NCI-H748 treated with DMSO at 0.1 percent for 48 hours (cell line): ENCODE data around the gene WDFY1.

ENCODE experiments used
- DNase-seq: peaks from one replicate; lab custom pipeline; 2025; lab: John Stamatoyannopoulos, UW

WDFY1 gene

DNA sequence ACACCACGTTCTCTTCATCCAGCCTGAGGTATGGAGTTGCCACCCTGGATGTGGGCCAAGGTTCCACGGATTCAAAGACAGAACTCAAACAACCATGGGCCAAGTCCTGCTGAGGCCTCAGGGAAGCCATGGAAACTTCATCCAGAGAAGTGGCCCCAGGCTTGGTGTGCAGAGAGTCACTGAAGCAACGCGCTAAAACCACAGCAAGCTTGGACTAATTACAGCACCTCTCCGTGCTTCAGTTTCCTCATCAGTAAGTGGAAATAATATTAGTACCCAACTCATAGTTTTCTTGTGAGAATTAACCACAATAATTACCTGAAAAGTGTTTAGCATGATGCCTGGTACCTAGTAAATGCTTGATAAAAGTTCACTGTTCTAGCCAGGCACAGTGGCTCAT is 88.6 kb downstream of the WDFY1 start:
- no peak for DNase-seq

DNA sequence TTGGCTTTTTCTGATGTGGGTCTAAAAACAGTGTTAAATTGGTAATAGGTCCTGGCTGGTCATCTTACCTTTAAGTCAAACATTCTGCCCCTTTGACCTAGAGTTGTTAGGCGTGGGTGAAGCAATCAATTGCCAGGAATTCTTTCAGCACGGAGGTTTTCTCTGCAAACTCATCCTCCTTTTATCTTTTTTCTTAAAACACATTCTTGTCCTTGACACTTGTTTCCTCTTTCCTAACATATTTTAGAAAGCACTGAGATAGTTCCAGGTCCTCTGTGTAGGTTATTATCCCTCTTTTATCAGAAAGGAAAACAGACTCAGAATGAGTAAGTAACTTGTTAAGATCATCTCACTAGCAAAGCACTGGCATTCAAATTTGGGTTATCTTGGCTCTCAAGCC is 89.1 kb downstream of the WDFY1 start:
- no peak for DNase-seq

DNA sequence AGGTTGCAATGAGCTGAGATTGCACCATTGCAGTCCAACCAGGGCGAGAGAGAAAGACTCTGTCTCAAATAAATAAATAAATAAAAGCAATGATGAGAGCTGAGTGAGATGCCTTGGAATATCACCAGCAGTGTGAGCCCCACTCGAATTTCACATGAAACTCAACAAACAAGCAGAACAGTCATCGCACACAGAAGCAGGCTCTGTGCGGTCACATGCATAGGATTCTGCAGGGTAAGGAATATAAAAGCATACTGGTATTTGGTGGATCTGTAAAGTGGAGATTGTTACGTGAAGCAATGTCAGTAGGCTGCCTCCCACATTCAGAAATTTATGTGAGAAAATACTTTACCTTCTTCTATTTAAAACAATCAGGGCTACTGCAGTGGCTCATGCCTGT is 89.7 kb downstream of the WDFY1 start:
- no peak for DNase-seq

DNA sequence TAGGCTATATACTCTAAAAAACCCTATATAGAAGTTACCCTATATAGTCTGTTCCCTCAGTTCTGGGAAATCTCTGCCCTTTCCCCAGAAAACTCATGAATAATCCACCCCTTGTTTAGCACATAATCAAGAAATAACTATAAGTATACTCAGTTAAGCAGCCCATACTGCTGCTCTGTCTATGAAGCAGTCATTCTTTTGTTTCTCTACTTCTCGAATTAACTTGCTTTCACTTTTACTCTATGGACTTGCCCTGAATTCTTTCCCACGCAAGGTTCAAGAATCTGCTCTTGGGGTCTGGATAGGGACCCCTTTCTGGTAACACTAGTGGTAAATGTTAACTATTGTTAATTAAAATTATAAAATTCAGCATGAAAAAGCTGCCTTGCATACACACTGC is 90.4 kb downstream of the WDFY1 start:
- DNase-seq = no peak

DNA sequence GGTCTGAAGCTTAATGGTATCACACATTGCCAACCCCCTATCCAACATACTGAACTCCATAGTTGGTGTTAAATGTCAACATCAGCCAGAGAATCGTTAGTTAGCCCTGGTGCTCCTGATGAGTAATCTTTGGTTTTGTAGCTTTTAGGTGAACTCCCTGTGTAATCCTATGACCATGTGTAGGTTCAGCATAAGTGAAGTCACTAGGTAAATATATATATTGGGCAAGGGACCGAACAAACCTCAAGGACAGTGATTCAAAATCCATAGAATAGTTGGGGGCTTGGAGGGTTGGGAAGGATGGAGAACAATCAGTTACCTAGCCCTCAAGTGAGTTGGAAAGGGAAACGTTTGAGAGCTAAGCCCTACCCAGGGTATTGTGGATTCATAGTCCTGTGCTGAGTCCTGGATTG is 91.7 kb downstream of the WDFY1 start:
- DNase-seq = no peak

DNA sequence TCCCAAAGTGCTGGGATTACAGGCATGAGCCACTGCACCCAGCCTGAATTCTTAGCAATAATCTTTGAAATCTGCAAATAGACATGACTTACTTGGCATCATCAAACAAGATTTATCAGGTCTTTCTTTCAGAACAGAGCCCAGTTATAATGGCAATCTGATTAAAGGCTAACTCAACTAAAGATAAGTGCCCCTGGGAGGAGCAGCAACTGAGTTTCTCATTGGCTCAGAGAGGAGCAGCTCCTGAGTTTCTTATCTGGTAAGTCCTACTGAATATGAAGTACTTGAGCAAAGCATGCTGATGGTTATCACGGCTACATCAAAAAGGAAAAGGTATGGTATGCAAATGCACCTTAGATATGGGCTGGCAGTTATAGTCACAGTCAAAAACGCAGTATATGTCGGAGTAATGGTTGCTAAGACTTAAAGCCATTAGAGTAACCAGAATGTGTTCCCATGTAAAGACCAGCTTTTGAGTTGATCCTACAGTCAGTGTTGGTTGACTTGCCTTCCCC is 92.8 kb downstream of the WDFY1 start:
- DNase-seq = no peak

DNA sequence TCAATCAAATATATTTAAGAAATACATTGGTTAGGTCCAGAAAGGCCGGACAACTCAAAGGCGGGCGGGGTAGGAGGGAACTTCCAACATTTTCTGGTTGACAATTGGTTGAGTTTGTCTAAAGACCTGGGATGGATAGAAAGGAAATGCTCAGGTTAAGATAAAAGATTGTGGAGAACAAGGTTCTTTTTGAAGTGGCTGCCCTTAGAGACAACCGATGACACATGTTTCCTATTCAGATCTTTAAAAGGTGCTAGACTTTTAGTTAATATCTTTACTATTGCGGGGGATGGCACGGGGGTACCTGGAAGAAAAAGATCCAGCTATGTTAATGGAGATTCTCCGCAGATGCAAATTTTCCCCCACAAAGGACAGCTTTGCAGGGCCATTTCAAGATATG is 97.7 kb downstream of the WDFY1 start:
- no peak for DNase-seq

DNA sequence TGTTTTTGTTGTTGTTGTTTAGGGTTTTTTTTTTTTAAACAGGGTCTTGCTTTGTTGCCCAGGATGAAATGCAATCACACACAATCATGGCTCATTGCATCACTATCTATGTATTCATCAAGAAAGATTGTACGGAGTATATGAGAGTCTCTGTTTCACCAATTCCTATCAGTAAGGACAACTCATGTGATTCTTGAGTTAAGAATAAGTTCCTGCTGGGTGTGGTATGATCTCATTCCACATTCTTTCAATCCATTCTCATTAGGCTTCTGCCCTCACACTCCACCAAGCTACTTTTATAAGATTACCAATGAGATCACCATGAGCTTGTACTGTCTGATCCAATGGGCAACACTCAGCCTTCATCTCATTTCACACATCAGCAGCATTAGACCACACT is 98.6 kb downstream of the WDFY1 start:
- DNase-seq = no peak

DNA sequence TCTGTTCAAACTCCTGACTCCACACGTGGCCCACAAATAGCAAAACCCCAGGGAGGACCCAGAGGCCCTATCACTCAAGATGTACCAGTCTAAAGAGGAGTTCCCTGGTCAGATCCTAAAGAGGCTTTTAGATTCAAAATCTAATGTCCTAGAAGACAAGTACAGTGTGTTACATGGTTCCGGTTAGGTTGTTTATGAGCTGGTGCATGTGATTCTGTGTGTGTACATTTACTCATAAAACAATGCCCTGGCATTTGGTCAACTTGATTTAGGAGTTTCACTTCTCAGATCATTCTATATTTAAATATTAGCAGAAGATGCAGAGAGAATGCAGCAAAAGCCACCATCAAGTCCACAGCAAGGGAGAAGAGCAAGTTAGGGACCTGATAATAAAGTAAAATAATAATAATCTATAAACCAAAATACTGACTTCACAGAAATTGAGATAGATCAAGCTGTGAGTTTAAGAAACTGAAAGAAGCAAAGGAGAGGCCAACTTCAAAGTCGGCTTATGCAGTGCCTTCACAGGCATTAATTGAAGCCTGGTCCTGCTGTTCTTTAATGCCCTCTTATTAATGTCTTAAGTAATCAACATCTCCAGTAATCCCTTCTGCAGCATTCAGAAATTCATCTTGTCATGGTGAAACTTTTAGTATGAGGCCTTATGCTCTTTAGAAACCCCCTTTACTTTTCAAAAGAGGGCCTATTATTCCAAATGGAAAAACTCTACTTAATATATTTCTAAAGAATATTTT is 103.5 kb downstream of the WDFY1 start:
- no peak for DNase-seq

DNA sequence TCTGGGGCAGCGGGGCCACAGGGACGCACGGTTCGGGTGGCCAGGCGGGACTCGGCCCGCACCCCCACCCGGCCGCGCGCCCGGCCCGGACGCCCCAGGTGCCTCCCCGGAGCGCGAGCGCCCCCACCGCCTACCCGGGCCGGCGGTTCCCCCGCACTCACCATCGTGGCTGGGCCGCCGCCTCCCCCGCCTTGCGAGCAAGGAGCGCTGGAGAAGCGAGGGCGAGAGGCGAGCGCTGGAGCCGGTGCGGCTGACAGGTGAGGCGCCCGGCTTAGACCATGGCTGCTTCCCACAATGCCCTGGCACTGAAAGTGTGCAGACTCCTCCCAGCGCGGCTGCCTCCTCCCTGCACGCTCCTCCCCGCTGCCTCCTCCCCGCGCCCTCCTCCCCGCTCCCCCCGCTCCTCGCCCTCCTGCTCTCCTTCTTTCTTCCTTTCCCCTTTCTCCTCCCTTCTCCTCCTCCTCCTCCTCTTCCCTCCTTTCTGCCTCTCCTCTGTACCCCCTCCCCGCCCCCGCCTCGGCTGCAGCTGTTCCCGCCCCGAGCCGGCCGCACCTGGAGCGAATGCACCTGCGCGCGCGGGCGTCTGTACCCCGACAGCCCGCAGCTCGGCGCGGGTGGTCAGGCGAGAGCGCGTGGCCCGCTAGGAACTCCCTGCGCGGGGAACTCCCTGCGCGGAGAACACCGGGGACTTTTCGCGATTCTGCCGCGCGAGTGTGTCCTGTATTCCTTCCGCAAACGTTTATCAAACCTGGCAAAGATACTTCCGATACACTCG is 107.7 kb downstream of the WDFY1 start, which contains the start of gene AP1S3:
TSS of gene AP1S3 (minus strand) at position 296 of the 775 bp plus-strand sequence. CDS start at position 164, 132 bp downstream.
- peak; percentile 70 for DNase-seq

DNA sequence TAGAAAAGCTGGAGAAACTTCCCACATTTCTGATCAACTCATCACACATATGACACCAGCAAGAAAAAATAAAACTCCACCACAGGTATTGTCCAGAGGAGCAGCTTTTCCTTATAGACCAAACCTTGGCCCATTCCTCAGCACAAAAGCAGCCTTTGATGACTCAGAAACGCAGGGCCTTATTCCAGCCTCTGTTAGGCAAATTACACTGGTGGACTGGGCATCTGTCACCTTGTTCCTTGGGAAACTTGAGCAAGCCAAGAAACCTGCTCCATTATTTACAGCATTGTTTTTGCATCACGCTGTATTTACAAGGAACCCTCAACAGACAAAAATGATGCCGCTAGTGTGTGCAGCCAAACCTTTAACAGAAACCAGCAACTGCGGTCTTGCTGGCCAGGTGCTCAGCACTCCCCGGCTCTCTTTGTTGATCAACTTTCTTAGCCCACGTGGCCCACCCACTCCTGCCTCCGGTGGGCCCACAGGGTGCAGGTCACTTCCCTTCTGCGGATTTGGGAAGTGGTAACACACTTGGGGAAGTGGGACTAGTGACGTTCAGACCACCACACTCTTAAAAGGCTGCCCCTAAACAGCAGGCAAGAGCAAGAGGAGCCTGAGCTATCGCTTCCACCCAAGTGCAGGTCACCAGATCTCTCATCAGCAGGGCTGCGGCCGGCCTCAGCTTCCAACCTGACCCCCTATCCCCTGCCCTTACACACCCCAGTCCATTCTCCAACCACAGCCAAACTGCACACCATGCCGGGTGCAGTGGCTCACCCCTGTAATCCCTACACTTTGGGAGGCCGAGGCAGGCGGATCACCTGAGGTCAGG is 109.2 kb downstream of the WDFY1 start:
- no peak for DNase-seq

DNA sequence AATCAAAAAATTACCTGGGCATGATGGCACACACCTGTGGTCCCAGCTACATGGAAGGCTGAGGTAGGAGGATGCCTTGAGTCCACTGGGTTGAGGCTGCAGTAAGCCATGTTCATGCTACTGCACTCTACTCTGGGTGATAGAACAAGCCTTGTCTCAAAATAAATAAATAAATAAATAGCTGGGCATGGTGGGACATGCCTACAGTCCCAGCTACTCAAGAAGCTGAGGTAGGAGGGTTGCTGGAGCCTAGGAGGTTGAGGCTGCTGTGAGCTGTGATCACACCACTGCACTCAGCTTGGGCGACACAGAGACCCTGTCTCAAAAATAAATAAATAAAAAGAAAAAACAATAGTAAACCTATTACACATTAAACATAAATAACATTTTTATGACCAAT is 110.7 kb downstream of the WDFY1 start:
- DNase-seq = no peak

DNA sequence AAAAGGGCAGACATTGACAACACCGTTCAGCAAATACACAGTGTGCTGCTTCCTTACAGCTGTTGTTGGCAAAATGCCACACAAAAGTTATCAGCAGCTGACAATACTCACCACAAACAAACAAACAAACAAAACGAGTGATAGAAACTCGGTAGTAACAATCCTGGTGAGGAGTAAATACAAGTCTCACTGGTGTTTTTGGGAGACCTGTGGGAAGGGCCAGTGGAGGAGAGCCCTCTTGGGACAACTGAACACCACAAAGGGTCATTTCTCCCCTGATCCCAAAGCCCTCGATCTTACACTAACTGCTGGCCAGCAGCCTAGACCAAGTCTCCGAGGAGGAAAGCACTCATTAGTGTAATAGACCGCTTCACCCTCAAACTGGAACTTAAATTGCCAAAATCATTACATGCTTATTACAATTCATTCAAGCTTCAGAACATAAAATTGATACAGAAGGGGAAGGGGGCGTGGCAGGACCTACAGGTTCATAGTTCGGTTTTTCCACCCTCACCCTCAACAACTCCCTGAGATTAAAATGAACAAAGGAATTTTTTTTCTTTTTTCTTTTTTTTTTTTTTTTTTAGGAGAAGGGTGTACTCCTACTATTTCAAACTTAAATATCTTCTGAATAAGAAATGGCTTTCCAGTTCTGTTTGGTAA is 112.8 kb downstream of the WDFY1 start:
- no peak for DNase-seq

DNA sequence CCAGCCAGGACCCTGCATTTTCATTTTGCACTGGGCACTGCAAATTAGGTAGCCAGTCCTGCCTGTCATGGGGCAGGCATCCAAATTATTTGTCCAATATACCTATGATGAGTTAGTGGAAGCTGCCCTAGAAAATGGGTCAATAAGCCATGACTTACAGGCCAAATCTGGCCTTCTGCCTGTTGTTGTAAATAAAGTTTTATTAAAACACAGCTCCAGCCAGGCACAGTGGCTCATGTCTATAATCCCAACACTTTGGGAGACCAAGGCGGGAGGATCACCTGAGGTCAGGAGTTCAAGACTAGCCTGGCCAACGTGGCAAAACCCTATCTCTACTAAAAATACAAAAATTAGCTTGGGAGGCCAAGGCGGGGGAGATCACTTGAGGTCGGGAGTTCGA is 116.0 kb downstream of the WDFY1 start:
- no peak for DNase-seq

DNA sequence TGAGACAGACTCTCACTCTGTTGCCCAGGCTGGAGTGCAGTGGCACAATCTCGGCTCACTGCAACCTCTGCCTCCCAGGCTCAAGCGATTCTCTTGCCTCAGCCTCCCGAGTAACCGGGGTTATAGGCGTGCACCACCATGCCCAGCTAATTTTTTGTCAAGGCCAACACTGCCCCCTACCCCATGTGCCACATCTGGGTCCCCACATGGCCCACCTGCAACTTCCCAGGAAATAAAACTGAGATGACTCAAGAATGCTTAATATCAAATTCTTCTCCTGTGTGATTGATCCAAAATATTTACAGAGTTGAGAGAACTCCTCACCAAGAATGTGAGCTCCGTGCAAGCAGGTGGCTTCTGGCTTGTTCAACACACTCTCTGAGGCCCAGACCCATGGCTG is 116.8 kb downstream of the WDFY1 start:
- no peak for DNase-seq

DNA sequence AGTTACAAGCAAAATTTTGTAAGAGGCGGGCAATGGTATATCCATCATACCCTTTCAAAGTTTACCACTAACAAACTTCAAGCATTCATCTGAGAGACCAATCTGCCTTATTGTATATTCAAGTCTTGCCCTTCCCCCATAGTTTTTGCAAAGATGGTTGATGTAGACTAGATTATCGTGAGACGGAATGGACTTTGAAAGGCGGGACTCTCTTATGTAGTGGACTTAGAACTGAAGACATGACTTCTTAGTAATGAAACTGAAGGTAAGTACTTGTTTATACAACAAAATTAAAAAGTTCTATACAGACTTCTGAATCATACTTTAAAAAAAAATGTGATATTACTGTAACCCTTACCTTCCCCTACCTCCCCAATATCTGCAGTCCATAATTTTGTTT is 118.1 kb downstream of the WDFY1 start:
- DNase-seq = no peak
